GM12892 (cell line): ENCODE measurements around the gene CNTNAP1.

Source experiments
- POLR2A ChIP-seq: IDR thresholded peaks from 2 replicates; pipeline ENCODE4 v1.6.1; 2011; ENCODE audit warnings: low read depth, low read length, control low read depth
- POLR2AphosphoS5 ChIP-seq: IDR thresholded peaks from 2 replicates; pipeline ENCODE4 v1.6.1; 2011; ENCODE audit warnings: low read depth, low read length, control low read depth
- TAF1 ChIP-seq: IDR thresholded peaks from 2 replicates; pipeline ENCODE4 v1.6.1; 2011; ENCODE audit warnings: low read depth, mild to moderate bottlenecking, control low read depth, low read length, borderline replicate concordance

DNA sequence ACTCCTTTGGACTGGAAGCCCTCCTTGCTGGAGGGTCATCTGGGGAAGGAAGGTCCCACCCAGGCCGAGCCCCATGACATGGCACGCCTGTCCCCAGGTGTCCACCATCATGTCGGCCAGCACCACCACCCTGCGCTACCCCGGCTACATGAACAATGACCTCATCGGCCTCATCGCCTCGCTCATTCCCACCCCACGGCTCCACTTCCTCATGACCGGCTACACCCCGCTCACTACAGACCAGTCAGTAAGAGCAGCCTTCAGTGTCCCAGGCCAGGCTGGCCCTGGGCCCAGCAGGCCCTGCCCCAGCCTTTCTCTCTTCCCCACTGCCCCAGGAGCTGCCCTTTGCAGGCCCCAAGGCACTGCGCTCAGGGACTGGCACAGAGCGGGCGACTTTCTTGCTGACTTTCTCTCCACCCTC, 16.7 kb upstream of the CNTNAP1 start:
- TF ChIP-seq POLR2A = no peak
- no peak for TF ChIP-seq POLR2AphosphoS5
- no peak for TF ChIP-seq TAF1
